Mesodermal cell (in vitro differentiated cells): ENCODE results near the gene IFNAR2. TPM values are rescaled to one million over a fixed set of nuclear protein-coding genes. Genes with fewer than 3 reads are reported as not detected.

ENCODE experiments used
- H3K27ac ChIP-seq: 2 replicates; pipeline ENCODE4 v1.7.0; 2013; ENCODE audit warnings: mild to moderate bottlenecking, low read depth, low read length, moderate library complexity; ENCODE audit not compliant: severe bottlenecking
- H3K36me3 ChIP-seq: 2 replicates; pipeline ENCODE4 v1.7.1; 2013; ENCODE audit warnings: mild to moderate bottlenecking, low read length, moderate library complexity; ENCODE audit not compliant: control insufficient read depth, insufficient read depth
- H3K4me1 ChIP-seq: one replicate; pipeline ENCODE4 v1.7.1; 2013; ENCODE audit warnings: mild to moderate bottlenecking, low read length; ENCODE audit not compliant: insufficient read depth, control insufficient read depth, poor library complexity, severe bottlenecking
- H3K4me3 ChIP-seq: 2 replicates; pipeline ENCODE4 v1.7.0; 2013; ENCODE audit warnings: low read length, control low read depth, mild to moderate bottlenecking; ENCODE audit not compliant: insufficient read depth, poor library complexity, severe bottlenecking; ENCODE audit errors: extremely low read depth
- H3K9me3 ChIP-seq: 2 replicates; pipeline ENCODE4 v1.7.1; 2013; ENCODE audit warnings: mild to moderate bottlenecking, low read length, moderate library complexity; ENCODE audit not compliant: control insufficient read depth
- WGBS, 2 experiments: methylation state at CpG; one replicate each; pipeline ENCODE4 v1.1.5; 2013; ENCODE audit warnings: missing lambda C conversion rate in 2 of 2; ENCODE audit not compliant: insufficient coverage in 2 of 2; 5-methylcytosine and 5-hydroxymethylcytosine counted together
- polyA plus RNA-seq, 2 experiments: library from polyadenylated mRNA; stranded (reverse); fragments of 50-300 nt; gene quantifications; one replicate each; pipeline ENCODE4 v1.2.3, GENCODE V29; 2013

The IFNAR2 gene
- 29.3 TPM for polyA plus RNA-seq (2013, experiment 1 of 2)
- polyA plus RNA-seq (2013, experiment 2 of 2) = 29.9 TPM

DNA sequence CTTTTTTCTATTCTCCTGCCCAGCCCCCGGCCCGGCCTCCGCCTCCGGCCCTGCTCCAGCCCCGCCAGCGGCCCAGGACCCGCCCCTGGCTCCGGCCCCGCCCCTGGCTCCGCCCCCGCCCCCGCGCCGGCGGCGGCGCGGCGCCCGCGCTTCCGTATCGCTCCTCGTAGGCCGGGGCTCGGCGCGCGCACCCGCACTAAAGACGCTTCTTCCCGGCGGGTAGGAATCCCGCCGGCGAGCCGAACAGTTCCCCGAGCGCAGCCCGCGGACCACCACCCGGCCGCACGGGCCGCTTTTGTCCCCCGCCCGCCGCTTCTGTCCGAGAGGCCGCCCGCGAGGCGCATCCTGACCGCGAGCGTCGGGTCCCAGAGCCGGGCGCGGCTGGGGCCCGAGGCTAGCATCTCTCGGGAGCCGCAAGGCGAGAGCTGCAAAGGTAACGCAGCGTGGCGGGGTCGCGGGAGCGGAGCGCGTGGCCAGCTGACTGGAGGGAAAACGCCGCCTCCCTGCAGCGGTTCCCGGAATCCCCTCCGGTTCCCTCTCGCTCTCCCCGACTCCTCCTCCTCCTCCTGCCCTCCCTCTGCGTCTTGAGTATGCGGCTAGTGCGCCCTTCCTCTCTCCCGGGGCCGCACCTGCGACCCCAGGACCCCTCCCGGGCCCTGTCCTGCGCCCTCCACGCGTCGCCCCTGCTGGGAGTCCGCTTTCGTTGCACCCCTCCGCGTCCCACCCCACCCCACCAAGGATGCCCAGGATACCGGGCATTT is at the start of gene IFNAR2:
Gene IFNAR2, plus strand, starts transcription at position 155 of the 761 bp plus-strand sequence. CDS start 11,985 bp downstream, outside the sequence.
- H3K9me3 ChIP-seq = peaks cover 1% of the 10 kb centered on the region
- H3K4me1 ChIP-seq = peaks cover 20% of the 10 kb centered on the region
- H3K36me3 ChIP-seq = no peaks in the 10 kb centered on the region
- peak within 1 kb of the TSS; percentile 60 for H3K27ac ChIP-seq
- peak within 1 kb of the TSS; percentile 73 for H3K4me3 ChIP-seq
- WGBS, 2 experiments = 0% methylated on average over 48 to 73 of the region's 95 CpGs

DNA sequence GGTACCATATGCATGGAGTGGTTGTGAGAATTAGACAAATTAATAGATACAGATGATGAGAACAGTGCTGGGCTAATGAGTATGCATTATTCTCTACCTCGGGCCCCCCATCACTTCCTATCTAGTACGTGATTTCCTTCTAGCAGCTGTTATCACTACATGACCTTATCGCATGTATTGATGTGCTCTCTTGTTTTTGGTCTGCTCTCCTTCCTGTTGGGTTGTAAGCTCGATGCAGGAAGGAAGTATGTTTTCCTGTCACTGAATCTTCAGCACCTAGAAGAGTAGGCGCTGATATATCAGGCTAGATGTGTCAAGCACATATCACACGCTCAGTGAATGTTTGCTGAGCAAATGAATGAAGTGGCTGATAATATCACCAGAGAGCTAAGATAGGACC is 43.9 kb upstream of the IFNAR2 start:
- no peaks in the 10 kb centered on the region for H3K36me3 ChIP-seq
- no peaks in the 10 kb centered on the region for H3K9me3 ChIP-seq
- WGBS, 2 experiments = 79 to 96% methylated on average over 4 to 5 of the region's 6 CpGs
- no peaks in the 10 kb centered on the region for H3K4me1 ChIP-seq
- no peak overlapping the region for H3K4me3 ChIP-seq
- no peak overlapping the region for H3K27ac ChIP-seq

DNA sequence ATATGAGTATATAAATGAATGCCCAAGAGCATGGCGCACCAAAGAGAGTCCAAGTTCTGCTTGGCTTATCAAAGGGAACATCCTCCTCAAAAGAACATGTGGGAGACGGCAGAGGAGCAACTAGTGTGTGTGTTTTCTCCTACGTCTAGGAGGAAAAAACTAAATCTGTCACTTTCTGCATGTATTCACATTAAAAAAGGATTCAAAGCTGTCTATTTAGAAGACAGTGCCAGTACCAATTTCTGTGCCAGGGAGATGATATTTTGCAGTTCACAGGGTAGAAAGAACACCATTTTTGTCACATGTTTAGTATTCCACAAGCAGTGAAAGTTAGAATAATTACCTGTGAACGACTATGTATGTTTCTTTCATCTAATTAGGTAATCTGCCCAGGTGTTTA is 42.5 kb upstream of the IFNAR2 start:
- 89 to 100% methylated on average over 1 to 2 of the region's 4 CpGs for WGBS, 2 experiments
- Histone ChIP-seq H3K36me3 (no peaks in the 10 kb centered on the region), H3K27ac (no peak overlapping the region), H3K9me3 (no peaks in the 10 kb centered on the region), H3K4me1 (no peaks in the 10 kb centered on the region), H3K4me3 (no peak overlapping the region)

GRCh38 chr21:33189237-33189636 is 40.5 kb upstream of the IFNAR2 start:
- H3K27ac ChIP-seq = no peak overlapping the region
- WGBS, 2 experiments = 80% methylated on average over 2 of the region's 4 CpGs; no CpG with 5 or more reads in 1 of the 2 experiments

GRCh38 chr21:33189824-33190223 is 39.9 kb upstream of the IFNAR2 start:
- Histone ChIP-seq H3K4me3 (no peak overlapping the region), H3K27ac (no peak overlapping the region), H3K36me3 (no peaks in the 10 kb centered on the region), H3K4me1 (no peaks in the 10 kb centered on the region), H3K9me3 (no peaks in the 10 kb centered on the region)
- 94 to 100% methylated on average over 2 to 3 of the region's 3 CpGs for WGBS, 2 experiments

More at GRCh38 chr21:33189237-33189636, 40.5 kb upstream of the IFNAR2 start:
- no peaks in the 10 kb centered on the region for H3K4me1 ChIP-seq
- H3K9me3 ChIP-seq = no peaks in the 10 kb centered on the region
- H3K4me3 ChIP-seq = no peak overlapping the region
- no peaks in the 10 kb centered on the region for H3K36me3 ChIP-seq

DNA sequence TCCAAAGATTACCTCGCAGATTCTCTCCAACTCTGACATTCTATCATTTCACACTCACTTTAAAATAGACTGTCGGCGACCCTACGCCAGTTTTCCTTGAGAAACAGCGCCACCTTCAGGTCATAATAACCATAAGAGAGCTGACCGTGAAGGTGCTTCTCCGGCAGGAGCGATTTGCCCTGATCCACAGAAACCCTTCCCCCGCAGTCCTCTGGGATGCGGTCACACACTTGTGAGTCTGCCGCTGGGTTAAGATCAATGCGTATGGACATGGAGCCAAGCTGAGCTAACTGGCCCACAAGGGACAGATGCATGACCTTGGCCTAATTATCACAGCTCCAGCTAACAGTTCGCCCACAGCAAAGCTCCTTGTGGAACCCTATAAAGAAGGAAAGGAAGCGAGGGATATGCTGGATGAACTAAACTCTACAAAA is 32.8 kb upstream of the IFNAR2 start:
- H3K9me3 ChIP-seq = no peaks in the 10 kb centered on the region
- H3K27ac ChIP-seq = no peak overlapping the region
- H3K4me3 ChIP-seq = no peak overlapping the region
- no peaks in the 10 kb centered on the region for H3K4me1 ChIP-seq
- WGBS, 2 experiments = 3 to 8% methylated on average over 10 to 11 of the region's 14 CpGs
- H3K36me3 ChIP-seq = no peaks in the 10 kb centered on the region

DNA sequence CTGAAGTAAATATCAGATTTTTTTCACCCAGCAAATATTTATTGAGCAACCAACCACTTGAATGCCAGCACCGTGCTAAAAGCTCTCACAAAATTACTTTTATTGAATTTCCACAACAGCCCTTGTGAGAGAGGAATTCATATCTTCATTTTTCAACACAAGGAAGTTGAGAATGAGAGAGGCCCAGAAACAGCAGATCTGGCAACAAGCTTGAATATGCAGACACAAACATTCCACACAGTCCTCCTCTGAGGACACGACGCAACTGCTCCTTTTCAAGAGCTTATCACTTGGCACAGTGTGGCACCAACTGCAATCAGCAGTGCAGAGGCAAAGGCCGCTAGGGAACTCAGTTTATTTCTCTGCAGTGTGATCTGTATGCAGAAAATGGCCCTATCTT is 32.2 kb upstream of the IFNAR2 start:
- no peaks in the 10 kb centered on the region for H3K36me3 ChIP-seq
- H3K9me3 ChIP-seq = no peaks in the 10 kb centered on the region
- no peak overlapping the region for H3K4me3 ChIP-seq
- WGBS, 2 experiments = 47 to 49% methylated on average over 2 of the region's 4 CpGs
- no peaks in the 10 kb centered on the region for H3K4me1 ChIP-seq
- no peak overlapping the region for H3K27ac ChIP-seq

GRCh38 chr21:33198346-33199099 is 31.2 kb upstream of the IFNAR2 start:
- H3K36me3 ChIP-seq = no peaks in the 10 kb centered on the region
- H3K4me1 ChIP-seq = no peaks in the 10 kb centered on the region
- WGBS, 2 experiments = 75 to 84% methylated on average over 9 of the region's 9 CpGs
- no peaks in the 10 kb centered on the region for H3K9me3 ChIP-seq
- H3K27ac ChIP-seq = no peak overlapping the region
- no peak overlapping the region for H3K4me3 ChIP-seq

DNA sequence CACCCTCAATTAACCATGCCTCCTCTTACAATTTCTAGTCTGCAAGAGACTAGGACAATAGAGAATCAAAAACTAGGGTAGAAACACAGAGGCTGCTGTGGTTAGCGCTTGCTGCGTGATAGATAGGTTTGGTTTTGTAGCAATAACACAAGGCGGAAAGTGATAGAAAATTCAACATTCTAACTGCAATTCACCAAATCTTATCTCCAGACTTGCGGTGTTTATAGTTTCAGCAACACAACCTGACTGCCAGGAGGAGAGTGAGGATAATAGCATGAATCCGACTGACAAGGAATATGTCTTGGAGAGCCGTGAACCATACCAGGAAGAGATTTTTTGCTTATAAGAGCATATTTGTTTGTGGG is 30.7 kb upstream of the IFNAR2 start:
- no peaks in the 10 kb centered on the region for H3K4me1 ChIP-seq
- 94 to 98% methylated on average over 2 to 3 of the region's 6 CpGs for WGBS, 2 experiments
- no peaks in the 10 kb centered on the region for H3K36me3 ChIP-seq
- no peak overlapping the region for H3K4me3 ChIP-seq
- H3K9me3 ChIP-seq = no peaks in the 10 kb centered on the region
- H3K27ac ChIP-seq = no peak overlapping the region

GRCh38 chr21:33199516-33200217 is 30.1 kb upstream of the IFNAR2 start:
- Histone ChIP-seq H3K36me3 (no peaks in the 10 kb centered on the region), H3K4me1 (no peaks in the 10 kb centered on the region), H3K9me3 (no peaks in the 10 kb centered on the region), H3K4me3 (no peak overlapping the region), H3K27ac (no peak overlapping the region)
- 29 to 61% methylated on average over 3 of the region's 8 CpGs for WGBS, 2 experiments
